Osteoblast (primary cell): ENCODE data around the gene ZNF670. TPM values are rescaled to one million over a fixed set of nuclear protein-coding genes. Genes with fewer than 3 reads are reported as not detected.

ENCODE experiments used
- DNase-seq: peaks from one replicate; pipeline ENCODE4 v3.0.0; 2011; ENCODE audit warnings: low spot score, mixed read lengths; ENCODE audit not compliant: insufficient read length; ENCODE audit errors: missing footprints
- H2AFZ ChIP-seq: 2 replicates; pipeline ENCODE4 v1.6.0; 2011; ENCODE audit warnings: mild to moderate bottlenecking, low read length
- H3K27ac ChIP-seq: 2 replicates; pipeline ENCODE4 v1.5.1; 2011; ENCODE audit warnings: mild to moderate bottlenecking, low read depth, low read length, moderate library complexity
- H3K27me3 ChIP-seq: 2 replicates; pipeline ENCODE4 v1.6.0; 2012; ENCODE audit warnings: mild to moderate bottlenecking, control low read depth, inconsistent platforms, low read length, moderate library complexity; ENCODE audit not compliant: insufficient read depth
- H3K36me3 ChIP-seq: 2 replicates; pipeline ENCODE4 v1.5.1; 2011; ENCODE audit warnings: mild to moderate bottlenecking, low read length, control low read depth, moderate library complexity; ENCODE audit not compliant: insufficient read depth
- H3K4me1 ChIP-seq: 2 replicates; pipeline ENCODE4 v1.5.1; 2011; ENCODE audit warnings: mild to moderate bottlenecking, low read length, control low read depth, moderate library complexity; ENCODE audit not compliant: insufficient read depth
- H3K4me2 ChIP-seq: 2 replicates; pipeline ENCODE4 v1.6.0; 2011; ENCODE audit warnings: mild to moderate bottlenecking, low read length; ENCODE audit not compliant: insufficient read depth
- H3K4me3 ChIP-seq: fragments of 200-600 bp; sonication (generic); 3 replicates; pipeline ENCODE4 v1.5.1; 2012; ENCODE audit warnings: mild to moderate bottlenecking, low read length, inconsistent platforms; ENCODE audit not compliant: insufficient read depth
- H3K79me2 ChIP-seq: 2 replicates; pipeline ENCODE4 v1.6.0; 2012; ENCODE audit warnings: mild to moderate bottlenecking, low read length, control low read depth, inconsistent platforms; ENCODE audit not compliant: insufficient read depth
- H3K9me3 ChIP-seq: 2 replicates; pipeline ENCODE4 v1.5.1; 2011; ENCODE audit warnings: low read depth, low read length, control low read depth
- H4K20me1 ChIP-seq: 2 replicates; pipeline ENCODE4 v1.6.0; 2012; ENCODE audit warnings: mild to moderate bottlenecking, low read length, control low read depth; ENCODE audit not compliant: insufficient read depth
- total RNA-seq: library from RNA; depleted of rRNA; stranded (reverse); fragments of >200 nt; gene quantifications from 2 replicates; pipeline ENCODE4 v1.2.3, GENCODE V29; 2012
- TF ChIP-seq, protein P1 (sequence below): IDR thresholded peaks from 2 replicates; pipeline ENCODE4 v1.5.1; 2011; ENCODE audit warnings: mild to moderate bottlenecking, low read depth, low read length, moderate library complexity; ENCODE audit errors: extremely low read depth

Gene ZNF670
- total RNA-seq, 1 donor = 2.9 TPM

DNA sequence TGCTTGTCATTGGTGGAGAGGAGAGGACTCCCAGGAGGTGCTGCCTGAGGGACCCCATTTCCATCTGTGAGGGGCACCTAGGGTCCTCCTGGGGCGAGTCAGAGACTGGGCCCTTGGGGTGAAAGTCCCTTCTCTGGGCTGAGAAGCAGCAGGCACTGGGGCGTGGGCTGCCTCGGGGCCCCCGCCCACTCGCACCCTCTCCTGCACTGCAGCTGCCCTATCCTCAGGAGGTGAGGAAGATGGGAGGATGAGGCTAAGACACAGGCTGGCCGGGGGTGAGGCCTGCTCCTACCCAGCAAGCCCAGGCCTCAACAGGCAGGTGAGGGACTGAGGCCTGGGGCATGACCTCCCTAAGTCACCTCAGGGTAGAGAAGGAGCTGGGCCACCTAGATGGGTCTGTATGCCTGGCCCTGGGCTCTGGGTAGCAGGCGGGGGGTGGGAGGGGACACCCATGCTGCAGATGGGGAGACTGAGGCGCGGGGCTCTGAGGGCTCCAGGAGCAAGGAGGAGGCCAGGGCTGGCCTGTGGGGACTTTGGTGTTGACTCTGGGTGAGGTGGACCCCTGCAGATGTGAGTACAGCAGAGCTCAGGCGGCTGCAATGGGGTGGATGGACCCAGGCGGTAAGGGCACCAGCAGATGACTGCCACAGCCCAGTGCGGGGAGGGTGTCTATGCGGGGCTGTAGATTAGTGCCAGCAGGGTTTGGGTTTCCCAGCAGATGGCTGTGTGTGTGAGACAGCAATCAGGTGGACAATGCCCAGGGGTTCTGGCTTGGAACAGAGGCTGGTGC lies 35.9 kb upstream of the ZNF670 start:
- Histone ChIP-seq H3K27ac (no peak overlapping the region), H3K4me3 (no peak overlapping the region), H3K79me2 (no peaks in the 10 kb centered on the region), H3K4me2 (no peak overlapping the region), H3K9me3 (no peaks in the 10 kb centered on the region), H4K20me1 (no peaks in the 10 kb centered on the region), H3K27me3 (no peaks in the 10 kb centered on the region), H3K36me3 (no peaks in the 10 kb centered on the region), H3K4me1 (no peaks in the 10 kb centered on the region), H2AFZ (no peak overlapping the region)
- DNase-seq = peak; percentile 65
- TF ChIP-seq, protein P1, sequence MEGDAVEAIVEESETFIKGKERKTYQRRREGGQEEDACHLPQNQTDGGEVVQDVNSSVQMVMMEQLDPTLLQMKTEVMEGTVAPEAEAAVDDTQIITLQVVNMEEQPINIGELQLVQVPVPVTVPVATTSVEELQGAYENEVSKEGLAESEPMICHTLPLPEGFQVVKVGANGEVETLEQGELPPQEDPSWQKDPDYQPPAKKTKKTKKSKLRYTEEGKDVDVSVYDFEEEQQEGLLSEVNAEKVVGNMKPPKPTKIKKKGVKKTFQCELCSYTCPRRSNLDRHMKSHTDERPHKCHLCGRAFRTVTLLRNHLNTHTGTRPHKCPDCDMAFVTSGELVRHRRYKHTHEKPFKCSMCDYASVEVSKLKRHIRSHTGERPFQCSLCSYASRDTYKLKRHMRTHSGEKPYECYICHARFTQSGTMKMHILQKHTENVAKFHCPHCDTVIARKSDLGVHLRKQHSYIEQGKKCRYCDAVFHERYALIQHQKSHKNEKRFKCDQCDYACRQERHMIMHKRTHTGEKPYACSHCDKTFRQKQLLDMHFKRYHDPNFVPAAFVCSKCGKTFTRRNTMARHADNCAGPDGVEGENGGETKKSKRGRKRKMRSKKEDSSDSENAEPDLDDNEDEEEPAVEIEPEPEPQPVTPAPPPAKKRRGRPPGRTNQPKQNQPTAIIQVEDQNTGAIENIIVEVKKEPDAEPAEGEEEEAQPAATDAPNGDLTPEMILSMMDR = no peak

DNA sequence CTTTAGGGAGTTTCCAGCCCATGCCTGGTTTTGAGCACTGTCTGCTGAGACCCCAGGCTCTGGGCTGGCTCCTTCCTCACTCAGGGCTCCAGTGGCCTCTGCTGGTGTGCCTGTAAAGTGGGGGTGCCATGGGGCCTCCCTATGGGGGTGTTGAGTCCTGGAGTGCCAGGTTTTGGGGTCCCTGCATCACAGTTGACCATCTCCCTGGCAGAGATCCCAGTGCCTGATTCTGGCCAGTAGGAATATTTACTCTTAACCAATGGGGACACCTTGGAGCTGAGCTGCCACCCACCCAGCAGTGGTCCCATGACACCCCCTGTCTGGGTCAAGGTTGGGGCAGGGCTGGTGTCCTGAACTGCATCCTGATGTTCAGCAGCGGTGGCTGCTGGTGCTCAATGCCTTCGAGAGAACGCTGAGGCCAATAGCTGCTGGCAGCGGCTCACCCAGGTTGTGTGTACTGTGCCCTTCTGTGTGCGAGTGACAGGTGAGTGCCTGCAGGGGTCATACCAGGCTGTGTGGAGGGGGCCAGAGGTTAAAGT lies 35.2 kb upstream of the ZNF670 start:
- no peak overlapping the region for H3K27ac ChIP-seq
- no peaks in the 10 kb centered on the region for H3K9me3 ChIP-seq
- no peak overlapping the region for H2AFZ ChIP-seq
- H3K27me3 ChIP-seq = no peaks in the 10 kb centered on the region
- no peak overlapping the region for H3K4me3 ChIP-seq
- H3K4me1 ChIP-seq = no peaks in the 10 kb centered on the region
- DNase-seq = no peak
- TF ChIP-seq, protein P1 = no peak
- H4K20me1 ChIP-seq = no peaks in the 10 kb centered on the region
- H3K36me3 ChIP-seq = no peaks in the 10 kb centered on the region
- H3K79me2 ChIP-seq = no peaks in the 10 kb centered on the region
- no peak overlapping the region for H3K4me2 ChIP-seq

DNA sequence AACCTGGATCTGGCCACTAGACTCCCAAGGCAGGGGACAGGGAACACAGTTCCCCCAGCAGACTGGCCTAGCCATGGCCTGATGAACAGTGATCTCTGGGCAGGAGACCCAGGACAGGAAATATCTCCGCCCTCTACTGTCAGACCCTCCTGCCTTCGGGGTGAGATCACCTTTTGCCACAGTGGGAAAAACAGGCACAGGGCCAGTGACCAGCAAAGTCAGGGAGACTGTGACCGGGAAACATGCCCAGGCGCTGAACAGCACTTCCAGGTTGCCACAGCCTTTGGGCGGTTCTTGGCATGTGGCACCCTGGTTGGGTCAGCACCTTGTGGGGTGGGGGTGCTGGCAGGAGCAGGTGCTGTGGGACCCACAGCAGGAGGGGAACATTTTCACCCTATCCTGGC lies 34.5 kb upstream of the ZNF670 start:
- Histone ChIP-seq H2AFZ (no peak overlapping the region), H3K4me3 (no peak overlapping the region), H4K20me1 (no peaks in the 10 kb centered on the region), H3K79me2 (no peaks in the 10 kb centered on the region), H3K4me1 (no peaks in the 10 kb centered on the region), H3K36me3 (no peaks in the 10 kb centered on the region), H3K27me3 (no peaks in the 10 kb centered on the region), H3K27ac (no peak overlapping the region), H3K9me3 (no peaks in the 10 kb centered on the region), H3K4me2 (no peak overlapping the region)
- TF ChIP-seq, protein P1 = no peak
- peak; percentile 80 for DNase-seq

DNA sequence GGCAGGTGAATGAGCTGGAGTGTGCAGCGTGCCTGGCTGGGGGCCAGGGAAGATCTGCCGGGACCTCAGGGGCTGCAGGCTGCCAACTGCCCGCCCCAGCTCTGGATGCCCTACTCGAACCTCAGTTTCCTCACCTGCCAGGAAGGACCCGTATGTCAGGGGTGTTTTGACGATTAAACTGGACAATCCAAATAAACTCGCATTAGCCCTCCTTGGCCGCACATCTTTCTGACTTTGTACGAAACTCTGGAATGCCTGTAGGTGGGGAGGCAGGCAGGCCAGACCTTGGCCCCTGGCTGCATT lies 33.8 kb upstream of the ZNF670 start:
- Histone ChIP-seq H3K4me1 (no peaks in the 10 kb centered on the region), H4K20me1 (no peaks in the 10 kb centered on the region), H3K36me3 (no peaks in the 10 kb centered on the region), H2AFZ (peak overlapping the region; percentile 73), H3K27ac (no peak overlapping the region), H3K4me2 (peak overlapping the region; percentile 76), H3K9me3 (no peaks in the 10 kb centered on the region), H3K79me2 (no peaks in the 10 kb centered on the region), H3K27me3 (no peaks in the 10 kb centered on the region), H3K4me3 (peak overlapping the region; percentile 76)
- TF ChIP-seq, protein P1 = no peak
- no peak for DNase-seq
